Measurements from ENCODE around the gene MEF2A. TPM values are rescaled to one million over a fixed set of nuclear protein-coding genes. Genes with fewer than 3 reads are reported as not detected.

The MEF2A gene
- total RNA-seq, 1 donor from 2014 or later, result 49.5 TPM

DNA sequence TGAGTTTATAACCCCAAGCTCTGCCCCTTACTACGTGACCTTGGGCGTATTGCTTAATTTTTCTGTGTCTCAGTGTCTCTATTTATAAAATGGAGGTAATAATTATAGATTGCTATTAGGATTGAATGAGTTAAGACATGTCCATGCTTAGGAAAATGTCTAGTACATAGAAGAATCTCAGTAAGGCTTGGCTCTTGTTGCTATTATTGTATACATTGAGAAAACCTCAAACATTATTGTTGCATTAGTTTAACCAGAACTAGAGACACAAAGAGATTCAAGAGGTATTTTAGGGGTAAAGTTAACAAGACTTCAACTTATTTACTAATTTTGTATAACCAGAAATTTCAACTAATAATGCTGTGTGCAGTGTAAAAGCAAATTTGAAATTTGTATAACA, 66.7 kb downstream of the MEF2A start:
- Mint-ChIP-seq H3K9me3 (ENCODE audit: unreplicated experiment) (no peaks in the 10 kb centered on the region), H3K4me1 (ENCODE audit: low read depth, unreplicated experiment) (peaks cover 4% of the 10 kb centered on the region), H3K36me3 (ENCODE audit: unreplicated experiment) (peaks cover 23% of the 10 kb centered on the region), H3K4me3 (ENCODE audit: unreplicated experiment) (no peak overlapping the region), H3K27me3 (ENCODE audit: unreplicated experiment) (no peaks in the 10 kb centered on the region), H3K27ac (ENCODE audit: unreplicated experiment) (no peak overlapping the region)
- DNase-seq, result no peak
- TF ChIP-seq CTCF (IDR thresholded peaks at IDR 0.05; ENCODE audit: partially characterized antibody, unreplicated experiment), result no peak

GRCh38 chr15:99633655-99634054, 67.9 kb downstream of the MEF2A start:
- no peaks in the 10 kb centered on the region for H3K27me3 Mint-ChIP-seq (ENCODE audit: unreplicated experiment)
- peaks cover 23% of the 10 kb centered on the region for H3K36me3 Mint-ChIP-seq (ENCODE audit: unreplicated experiment)
- no peak overlapping the region for H3K4me3 Mint-ChIP-seq (ENCODE audit: unreplicated experiment)
- H3K4me1 Mint-ChIP-seq (ENCODE audit: low read depth, unreplicated experiment), result peaks cover 2% of the 10 kb centered on the region
- TF ChIP-seq CTCF (IDR thresholded peaks at IDR 0.05; ENCODE audit: partially characterized antibody, unreplicated experiment), result no peak
- no peak for DNase-seq
- no peak overlapping the region for H3K27ac Mint-ChIP-seq (ENCODE audit: unreplicated experiment)
- no peaks in the 10 kb centered on the region for H3K9me3 Mint-ChIP-seq (ENCODE audit: unreplicated experiment)

DNA sequence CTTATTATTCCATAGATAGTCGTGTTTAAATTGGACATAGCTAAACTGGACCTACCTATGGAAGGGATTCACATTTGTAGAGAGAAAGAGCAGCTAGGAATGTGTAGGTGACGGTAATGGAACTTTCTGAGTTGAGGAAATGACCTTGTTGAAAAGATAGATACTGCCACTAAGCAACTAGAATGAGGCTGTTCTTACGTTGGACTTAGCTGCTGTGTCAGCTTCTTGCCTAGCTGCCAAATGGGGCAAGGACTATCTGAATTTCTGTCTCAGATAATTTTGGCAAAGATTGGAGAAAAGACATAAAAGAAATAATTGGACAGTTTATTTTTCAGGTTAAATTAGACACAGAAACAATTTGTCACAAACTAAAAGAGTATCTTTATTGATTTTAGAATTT, 68.8 kb downstream of the MEF2A start:
- peaks cover 23% of the 10 kb centered on the region for H3K36me3 Mint-ChIP-seq (ENCODE audit: unreplicated experiment)
- no peaks in the 10 kb centered on the region for H3K27me3 Mint-ChIP-seq (ENCODE audit: unreplicated experiment)
- no peak for DNase-seq
- no peaks in the 10 kb centered on the region for H3K9me3 Mint-ChIP-seq (ENCODE audit: unreplicated experiment)
- no peak overlapping the region for H3K27ac Mint-ChIP-seq (ENCODE audit: unreplicated experiment)
- no peak overlapping the region for H3K4me3 Mint-ChIP-seq (ENCODE audit: unreplicated experiment)
- no peak for TF ChIP-seq CTCF (IDR thresholded peaks at IDR 0.05; ENCODE audit: partially characterized antibody, unreplicated experiment)
- peaks cover 2% of the 10 kb centered on the region for H3K4me1 Mint-ChIP-seq (ENCODE audit: low read depth, unreplicated experiment)

DNA sequence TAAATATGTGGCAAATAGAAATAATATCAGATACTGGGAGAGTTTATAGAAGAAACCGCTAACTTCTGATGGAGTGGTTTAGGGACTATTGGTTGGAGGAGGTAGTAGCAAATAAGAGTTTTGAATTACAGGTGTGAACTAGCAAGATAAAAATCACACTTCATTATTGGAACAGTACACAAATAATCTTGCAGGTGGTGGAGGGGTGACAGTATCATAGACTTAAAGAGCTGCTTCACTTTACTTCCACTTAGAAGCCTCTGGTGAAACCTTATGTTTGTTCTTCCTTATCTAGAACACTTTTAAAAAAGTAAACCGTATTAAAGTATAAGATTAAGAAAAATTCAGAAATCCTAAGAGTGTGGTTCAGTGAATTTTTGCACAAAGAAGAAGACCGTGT, 69.4 kb downstream of the MEF2A start:
- TF ChIP-seq CTCF (IDR thresholded peaks at IDR 0.05; ENCODE audit: partially characterized antibody, unreplicated experiment), result no peak
- no peaks in the 10 kb centered on the region for H3K9me3 Mint-ChIP-seq (ENCODE audit: unreplicated experiment)
- H3K27me3 Mint-ChIP-seq (ENCODE audit: unreplicated experiment), result no peaks in the 10 kb centered on the region
- peaks cover 23% of the 10 kb centered on the region for H3K36me3 Mint-ChIP-seq (ENCODE audit: unreplicated experiment)
- no peak overlapping the region for H3K27ac Mint-ChIP-seq (ENCODE audit: unreplicated experiment)
- H3K4me3 Mint-ChIP-seq (ENCODE audit: unreplicated experiment), result no peak overlapping the region
- DNase-seq, result no peak
- H3K4me1 Mint-ChIP-seq (ENCODE audit: low read depth, unreplicated experiment), result peaks cover 2% of the 10 kb centered on the region

DNA sequence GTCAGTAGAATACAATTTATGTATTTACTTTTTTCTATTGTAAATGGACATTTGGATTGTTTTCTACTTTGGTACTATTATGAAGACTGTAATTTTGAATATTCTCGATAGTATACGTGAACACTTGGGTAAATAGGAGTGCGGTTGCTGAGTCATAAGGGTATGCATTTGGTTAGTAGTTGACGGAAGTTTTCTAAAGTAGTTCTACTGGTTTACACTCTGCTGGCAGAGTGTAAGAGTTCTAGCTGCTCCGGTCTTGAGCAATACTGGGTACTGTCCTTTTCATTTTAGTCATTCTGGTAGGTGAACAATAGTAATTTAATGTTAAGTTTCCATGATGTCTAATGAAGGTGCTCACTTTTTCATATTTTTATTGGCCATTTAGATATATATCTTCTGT, 70.0 kb downstream of the MEF2A start:
- TF ChIP-seq CTCF (IDR thresholded peaks at IDR 0.05; ENCODE audit: partially characterized antibody, unreplicated experiment), result no peak
- Mint-ChIP-seq H3K36me3 (ENCODE audit: unreplicated experiment) (peaks cover 23% of the 10 kb centered on the region), H3K27ac (ENCODE audit: unreplicated experiment) (no peak overlapping the region), H3K4me3 (ENCODE audit: unreplicated experiment) (no peak overlapping the region), H3K4me1 (ENCODE audit: low read depth, unreplicated experiment) (no peaks in the 10 kb centered on the region), H3K9me3 (ENCODE audit: unreplicated experiment) (no peaks in the 10 kb centered on the region), H3K27me3 (ENCODE audit: unreplicated experiment) (no peaks in the 10 kb centered on the region)
- DNase-seq, result no peak

Measured in glutamatergic neuron (in vitro differentiated cells).